ENCODE results near the gene FAM174C.

The FAM174C gene

GRCh38 chr19:1291761-1292418, 16.6 kb downstream of the FAM174C start:
- H3K27ac ChIP-seq (ENCODE audit: low read depth, low read length): no peak overlapping the region
- no peaks in the 10 kb centered on the region for H3K9me3 ChIP-seq (ENCODE audit: control insufficient read depth in 5 of 5, low read length in 5 of 5)
- H3K27me3 ChIP-seq (ENCODE audit: control insufficient read depth in 5 of 5, insufficient read depth in 4 of 5, low read length in 5 of 5): peaks cover 53 to 86% (median 77%) of the 10 kb centered on the region in 5 donors
- H3K4me3 ChIP-seq (ENCODE audit: low read depth in 1 of 5, low read length in 5 of 5): no peak overlapping the region
- H3K9ac ChIP-seq (ENCODE audit: low read length in 5 of 5): no peak overlapping the region
- no peaks in the 10 kb centered on the region for H3K36me3 ChIP-seq (ENCODE audit: control insufficient read depth in 5 of 5, insufficient read depth in 5 of 5, low read length in 5 of 5)
- H3K4me1 ChIP-seq (ENCODE audit: control insufficient read depth in 5 of 5, insufficient read depth in 5 of 5, low read length in 5 of 5): peaks cover 0 to 14% (median 9%) of the 10 kb centered on the region in 5 donors

DNA sequence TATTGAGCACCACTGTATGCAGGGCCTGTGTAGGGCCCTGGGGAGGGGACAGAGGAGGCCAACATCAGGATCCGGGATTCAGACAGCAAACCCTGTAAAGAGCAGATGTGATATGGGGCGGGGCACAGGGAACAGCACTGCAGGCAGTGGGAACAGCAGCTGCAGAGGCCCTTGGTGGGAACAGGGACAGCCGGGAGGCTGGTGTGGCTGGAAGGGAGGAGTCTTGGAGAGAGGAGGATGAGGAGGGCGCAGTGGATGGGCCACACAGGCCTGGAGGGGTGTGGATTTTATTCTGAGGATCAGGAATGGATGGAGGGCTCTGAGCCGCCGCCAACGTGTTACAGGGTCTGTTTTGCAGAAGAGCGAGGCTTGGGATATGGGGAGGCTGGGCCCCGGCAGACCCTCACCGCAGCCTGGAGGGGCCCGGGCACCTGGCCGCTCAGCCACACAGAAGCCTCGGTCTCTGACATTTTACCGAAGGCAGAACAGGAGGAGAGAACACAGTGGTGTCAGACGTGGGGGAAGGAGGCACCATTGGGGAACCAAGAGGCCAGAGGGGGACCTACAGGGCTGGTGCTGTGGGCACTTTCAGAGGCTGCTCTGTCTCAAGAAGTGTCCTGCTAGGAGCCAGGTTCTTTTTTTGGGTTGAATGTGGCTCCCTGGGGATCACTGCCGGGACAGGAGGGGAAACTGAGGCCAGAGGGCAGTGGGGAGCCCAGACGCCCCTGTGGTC, 17.3 kb downstream of the FAM174C start:
- Histone ChIP-seq H3K4me3 (ENCODE audit: low read depth in 1 of 5, low read length in 5 of 5) (no peak overlapping the region), H3K9me3 (ENCODE audit: control insufficient read depth in 5 of 5, low read length in 5 of 5) (no peaks in the 10 kb centered on the region), H3K9ac (ENCODE audit: low read length in 5 of 5) (no peak overlapping the region), H3K27me3 (ENCODE audit: control insufficient read depth in 5 of 5, insufficient read depth in 4 of 5, low read length in 5 of 5) (peaks cover 46 to 80% (median 70%) of the 10 kb centered on the region in 5 donors), H3K27ac (ENCODE audit: low read depth, low read length) (no peak overlapping the region), H3K4me1 (ENCODE audit: control insufficient read depth in 5 of 5, insufficient read depth in 5 of 5, low read length in 5 of 5) (peaks cover 0 to 9% (median 8%) of the 10 kb centered on the region in 5 donors), H3K36me3 (ENCODE audit: control insufficient read depth in 5 of 5, insufficient read depth in 5 of 5, low read length in 5 of 5) (no peaks in the 10 kb centered on the region)

GRCh38 chr19:1293782-1294604, 18.7 kb downstream of the FAM174C start:
- H3K27me3 ChIP-seq (ENCODE audit: control insufficient read depth in 5 of 5, insufficient read depth in 4 of 5, low read length in 5 of 5): peaks cover 35 to 65% (median 61%) of the 10 kb centered on the region in 5 donors
- H3K4me1 ChIP-seq (ENCODE audit: control insufficient read depth in 5 of 5, insufficient read depth in 5 of 5, low read length in 5 of 5): peaks cover 0 to 6% (median 4%) of the 10 kb centered on the region in 5 donors
- H3K9me3 ChIP-seq (ENCODE audit: control insufficient read depth in 5 of 5, low read length in 5 of 5): no peaks in the 10 kb centered on the region
- H3K27ac ChIP-seq (ENCODE audit: low read depth, low read length): no peak overlapping the region
- no peak overlapping the region for H3K9ac ChIP-seq (ENCODE audit: low read length in 5 of 5)
- no peaks in the 10 kb centered on the region for H3K36me3 ChIP-seq (ENCODE audit: control insufficient read depth in 5 of 5, insufficient read depth in 5 of 5, low read length in 5 of 5)
- H3K4me3 ChIP-seq (ENCODE audit: low read depth in 1 of 5, low read length in 5 of 5): no peak overlapping the region

DNA sequence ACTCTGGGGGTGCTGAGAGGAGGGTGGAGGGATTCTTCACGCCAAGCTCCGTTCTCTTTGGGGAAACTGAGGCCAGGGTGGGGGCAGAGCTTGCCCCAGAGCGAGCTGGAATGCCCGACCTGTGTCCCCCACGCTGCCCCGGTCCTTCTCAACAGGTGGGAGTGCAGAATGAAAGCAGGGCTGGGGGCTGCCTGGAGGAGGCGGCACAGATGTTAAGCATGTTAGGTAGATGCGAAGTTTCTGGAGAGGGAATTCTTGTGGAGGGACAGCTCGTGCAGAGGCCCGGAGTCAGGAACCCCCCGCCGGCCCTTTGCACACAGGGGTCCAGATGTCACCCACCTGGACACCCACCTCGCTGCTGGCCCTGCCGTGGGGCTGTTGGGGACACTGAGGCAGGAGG, 19.4 kb downstream of the FAM174C start:
- no peaks in the 10 kb centered on the region for H3K9me3 ChIP-seq (ENCODE audit: control insufficient read depth in 5 of 5, low read length in 5 of 5)
- H3K36me3 ChIP-seq (ENCODE audit: control insufficient read depth in 5 of 5, insufficient read depth in 5 of 5, low read length in 5 of 5): no peaks in the 10 kb centered on the region
- no peak overlapping the region for H3K9ac ChIP-seq (ENCODE audit: low read length in 5 of 5)
- no peak overlapping the region for H3K27ac ChIP-seq (ENCODE audit: low read depth, low read length)
- H3K4me1 ChIP-seq (ENCODE audit: control insufficient read depth in 5 of 5, insufficient read depth in 5 of 5, low read length in 5 of 5): peaks cover 0 to 6% (median 4%) of the 10 kb centered on the region in 5 donors
- H3K27me3 ChIP-seq (ENCODE audit: control insufficient read depth in 5 of 5, insufficient read depth in 4 of 5, low read length in 5 of 5): peaks cover 32 to 60% (median 54%) of the 10 kb centered on the region in 5 donors
- H3K4me3 ChIP-seq (ENCODE audit: low read depth in 1 of 5, low read length in 5 of 5): no peak overlapping the region

GRCh38 chr19:1295169-1296012, 20.1 kb downstream of the FAM174C start:
- Histone ChIP-seq H3K9me3 (ENCODE audit: control insufficient read depth in 5 of 5, low read length in 5 of 5) (no peaks in the 10 kb centered on the region), H3K4me1 (ENCODE audit: control insufficient read depth in 5 of 5, insufficient read depth in 5 of 5, low read length in 5 of 5) (peaks cover 0 to 6% (median 4%) of the 10 kb centered on the region in 5 donors), H3K9ac (ENCODE audit: low read length in 5 of 5) (no peak overlapping the region), H3K4me3 (ENCODE audit: low read depth in 1 of 5, low read length in 5 of 5) (no peak overlapping the region), H3K27me3 (ENCODE audit: control insufficient read depth in 5 of 5, insufficient read depth in 4 of 5, low read length in 5 of 5) (peaks cover 32 to 57% (median 51%) of the 10 kb centered on the region in 5 donors), H3K36me3 (ENCODE audit: control insufficient read depth in 5 of 5, insufficient read depth in 5 of 5, low read length in 5 of 5) (no peaks in the 10 kb centered on the region), H3K27ac (ENCODE audit: low read depth, low read length) (no peak overlapping the region)

DNA sequence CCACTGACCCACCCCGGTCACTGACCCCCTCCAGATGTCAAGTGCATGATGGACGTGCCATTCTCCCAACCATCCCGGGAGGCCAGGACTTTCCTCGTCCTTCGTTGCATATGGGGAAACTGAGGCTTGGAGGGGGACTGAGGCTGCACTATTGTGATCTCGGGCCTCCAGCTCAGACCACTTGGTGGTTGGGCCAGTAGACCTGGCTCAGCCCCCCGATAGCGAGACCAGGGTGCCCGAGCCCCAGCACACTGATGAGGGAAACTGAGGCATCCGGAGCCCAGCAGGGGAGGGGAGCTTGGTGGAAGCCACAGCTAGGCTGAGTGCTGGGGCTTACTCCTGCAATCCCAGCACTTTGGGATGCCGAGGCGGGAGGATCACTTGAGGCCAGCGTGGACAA, 20.7 kb downstream of the FAM174C start:
- no peak overlapping the region for H3K4me3 ChIP-seq (ENCODE audit: low read depth in 1 of 5, low read length in 5 of 5)

GRCh38 chr19:1296575-1297271, 21.4 kb downstream of the FAM174C start:
- peaks cover 0 to 6% (median 4%) of the 10 kb centered on the region in 5 donors for H3K4me1 ChIP-seq (ENCODE audit: control insufficient read depth in 5 of 5, insufficient read depth in 5 of 5, low read length in 5 of 5)
- no peak overlapping the region for H3K9ac ChIP-seq (ENCODE audit: low read length in 5 of 5)
- H3K4me3 ChIP-seq (ENCODE audit: low read depth in 1 of 5, low read length in 5 of 5): no peak overlapping the region
- H3K9me3 ChIP-seq (ENCODE audit: control insufficient read depth in 5 of 5, low read length in 5 of 5): no peaks in the 10 kb centered on the region
- H3K27me3 ChIP-seq (ENCODE audit: control insufficient read depth in 5 of 5, insufficient read depth in 4 of 5, low read length in 5 of 5): peaks cover 30 to 44% (median 38%) of the 10 kb centered on the region in 5 donors
- H3K36me3 ChIP-seq (ENCODE audit: control insufficient read depth in 5 of 5, insufficient read depth in 5 of 5, low read length in 5 of 5): no peaks in the 10 kb centered on the region
- no peak overlapping the region for H3K27ac ChIP-seq (ENCODE audit: low read depth, low read length)

More for the DNA sequence above, 20.7 kb downstream of the FAM174C start:
- H3K9me3 ChIP-seq (ENCODE audit: control insufficient read depth in 5 of 5, low read length in 5 of 5): no peaks in the 10 kb centered on the region
- H3K27ac ChIP-seq (ENCODE audit: low read depth, low read length): no peak overlapping the region
- H3K36me3 ChIP-seq (ENCODE audit: control insufficient read depth in 5 of 5, insufficient read depth in 5 of 5, low read length in 5 of 5): no peaks in the 10 kb centered on the region
- H3K27me3 ChIP-seq (ENCODE audit: control insufficient read depth in 5 of 5, insufficient read depth in 4 of 5, low read length in 5 of 5): peaks cover 32 to 51% (median 44%) of the 10 kb centered on the region in 5 donors
- no peak overlapping the region for H3K9ac ChIP-seq (ENCODE audit: low read length in 5 of 5)
- peaks cover 0 to 6% (median 4%) of the 10 kb centered on the region in 5 donors for H3K4me1 ChIP-seq (ENCODE audit: control insufficient read depth in 5 of 5, insufficient read depth in 5 of 5, low read length in 5 of 5)

DNA sequence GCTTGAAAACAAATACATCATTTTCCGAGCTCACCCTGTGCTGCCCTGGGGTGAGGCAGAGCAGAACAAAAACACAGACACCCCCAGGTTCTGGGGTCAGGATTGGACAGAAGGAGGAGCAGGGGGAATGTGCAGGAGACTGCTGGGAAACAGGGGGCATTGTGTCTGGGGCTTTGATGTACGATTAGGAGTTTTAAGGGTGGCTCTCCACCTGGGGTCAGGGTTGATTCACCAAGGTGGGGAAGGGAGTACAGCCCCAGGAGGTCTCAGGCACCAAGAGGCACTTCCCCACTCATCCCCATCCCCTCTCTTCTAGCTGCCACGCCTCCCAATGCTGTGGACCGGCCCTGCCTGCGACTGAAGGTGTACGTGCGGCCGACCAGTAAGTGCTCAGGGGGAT, 22.9 kb downstream of the FAM174C start:
- H3K4me3 ChIP-seq (ENCODE audit: low read depth in 1 of 5, low read length in 5 of 5): no peak overlapping the region
- H3K9me3 ChIP-seq (ENCODE audit: control insufficient read depth in 5 of 5, low read length in 5 of 5): no peaks in the 10 kb centered on the region
- no peak overlapping the region for H3K27ac ChIP-seq (ENCODE audit: low read depth, low read length)
- no peak overlapping the region for H3K9ac ChIP-seq (ENCODE audit: low read length in 5 of 5)
- peaks cover 0 to 6% (median 4%) of the 10 kb centered on the region in 5 donors for H3K4me1 ChIP-seq (ENCODE audit: control insufficient read depth in 5 of 5, insufficient read depth in 5 of 5, low read length in 5 of 5)
- peaks cover 15 to 29% (median 23%) of the 10 kb centered on the region in 5 donors for H3K27me3 ChIP-seq (ENCODE audit: control insufficient read depth in 5 of 5, insufficient read depth in 4 of 5, low read length in 5 of 5)
- no peaks in the 10 kb centered on the region for H3K36me3 ChIP-seq (ENCODE audit: control insufficient read depth in 5 of 5, insufficient read depth in 5 of 5, low read length in 5 of 5)

- H3K9ac ChIP-seq (ENCODE audit: low read length in 5 of 5): no peak overlapping the region
- peaks cover 5 to 14% (median 10%) of the 10 kb centered on the region in 5 donors for H3K27me3 ChIP-seq (ENCODE audit: control insufficient read depth in 5 of 5, insufficient read depth in 4 of 5, low read length in 5 of 5)
- H3K36me3 ChIP-seq (ENCODE audit: control insufficient read depth in 5 of 5, insufficient read depth in 5 of 5, low read length in 5 of 5): no peaks in the 10 kb centered on the region
- H3K4me1 ChIP-seq (ENCODE audit: control insufficient read depth in 5 of 5, insufficient read depth in 5 of 5, low read length in 5 of 5): peaks cover 0 to 6% (median 4%) of the 10 kb centered on the region in 5 donors
- no peak overlapping the region for H3K27ac ChIP-seq (ENCODE audit: low read depth, low read length)
- H3K4me3 ChIP-seq (ENCODE audit: low read depth in 1 of 5, low read length in 5 of 5): no peak overlapping the region
- no peaks in the 10 kb centered on the region for H3K9me3 ChIP-seq (ENCODE audit: control insufficient read depth in 5 of 5, low read length in 5 of 5)
Measured at GRCh38 chr19:1299801-1300200, 24.5 kb downstream of the FAM174C start.
